Measurements from ENCODE around the gene LBHD2.

The LBHD2 gene

DNA sequence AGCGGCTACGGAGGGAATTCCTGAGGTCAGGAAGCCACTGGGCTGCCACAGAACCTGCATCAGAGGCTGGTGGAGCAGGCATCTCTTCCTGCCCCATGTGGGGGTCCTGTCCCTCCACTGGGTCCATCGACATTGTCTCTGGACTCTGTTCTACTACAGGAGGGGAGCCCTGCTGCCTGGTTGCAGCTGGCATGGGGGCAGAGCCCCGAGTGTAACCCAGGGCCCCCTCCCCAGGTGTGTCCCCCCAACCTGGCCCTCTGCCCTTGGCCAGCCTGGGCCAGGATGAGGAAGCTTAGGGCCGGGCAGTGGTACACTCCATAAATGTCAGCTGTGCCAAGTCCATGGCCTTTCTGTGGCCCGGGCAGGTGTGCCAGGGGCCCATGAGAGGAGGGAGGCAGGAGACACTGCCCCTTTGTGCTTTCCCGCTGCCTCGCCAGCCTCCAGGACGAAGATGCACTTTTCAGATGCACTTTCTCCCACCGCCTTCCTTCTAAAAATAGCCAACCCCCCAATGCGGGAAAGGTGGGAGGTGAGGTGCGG is 6.5 kb downstream of the LBHD2 start:
- in situ Hi-C loops (cut with MboI; ENCODE audit: low sequenced_read_pairs): no loop called here

DNA sequence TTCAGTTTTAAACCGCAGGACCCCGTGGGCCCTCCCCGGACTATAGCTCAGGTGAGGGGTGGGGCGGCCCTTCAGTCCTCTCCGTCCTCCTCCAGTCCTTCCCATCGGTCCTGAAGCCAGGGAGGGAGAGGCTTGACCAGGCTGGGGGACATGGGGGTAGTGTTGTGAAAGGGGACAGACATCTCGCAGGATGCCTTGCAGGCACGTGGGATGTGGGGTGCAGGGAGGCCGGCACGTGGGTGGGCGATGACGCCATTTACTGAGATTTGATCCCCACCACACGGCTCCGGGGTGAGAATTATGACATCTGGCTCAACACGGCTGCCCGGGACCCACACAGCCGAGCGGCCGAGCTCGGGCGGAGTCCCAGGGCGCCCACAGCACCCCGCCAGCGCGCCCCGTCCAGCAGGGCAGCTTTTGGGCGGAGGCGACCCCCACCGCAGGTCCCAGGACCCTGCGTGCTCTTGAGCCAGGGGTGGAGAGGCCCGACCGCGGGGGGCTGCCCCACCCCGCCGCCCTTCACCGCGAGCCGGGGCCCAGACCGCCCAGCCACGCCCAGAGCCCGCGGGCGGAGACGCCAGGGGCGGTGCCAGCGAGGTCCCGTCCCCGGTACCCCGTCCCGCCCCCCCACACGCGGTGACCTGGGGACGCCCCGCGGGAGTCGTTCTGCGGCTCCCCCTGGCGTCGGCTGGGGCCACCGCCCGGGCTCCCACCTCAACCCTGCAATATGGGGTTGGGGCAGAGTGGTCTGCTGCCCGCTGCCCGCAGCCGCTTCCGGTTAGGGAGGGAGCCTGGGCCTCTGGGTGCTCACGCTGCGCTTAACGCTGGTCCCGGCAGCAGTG is 7.3 kb downstream of the LBHD2 start:
- in situ Hi-C loops (cut with MboI; ENCODE audit: low sequenced_read_pairs): no loop called here

DNA sequence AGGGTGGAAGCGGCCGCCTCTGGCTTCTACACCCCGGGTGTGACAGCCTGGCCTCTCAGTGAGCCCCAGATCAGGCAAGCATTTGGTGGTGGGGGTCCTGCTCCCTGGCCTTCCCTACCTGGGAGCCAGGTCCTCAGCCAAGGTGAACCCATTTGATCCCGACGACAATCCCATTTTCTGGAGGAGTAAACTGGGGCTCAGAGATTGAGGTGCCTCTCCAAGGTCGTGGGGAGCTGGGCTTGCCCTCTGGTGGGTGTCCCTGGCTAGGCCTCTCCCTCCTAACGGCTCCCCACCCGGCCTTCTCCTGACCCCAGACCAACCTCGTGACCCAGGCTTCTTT is 7.8 kb downstream of the LBHD2 start:
- in situ Hi-C loops (cut with MboI; ENCODE audit: low sequenced_read_pairs): no loop called here

DNA sequence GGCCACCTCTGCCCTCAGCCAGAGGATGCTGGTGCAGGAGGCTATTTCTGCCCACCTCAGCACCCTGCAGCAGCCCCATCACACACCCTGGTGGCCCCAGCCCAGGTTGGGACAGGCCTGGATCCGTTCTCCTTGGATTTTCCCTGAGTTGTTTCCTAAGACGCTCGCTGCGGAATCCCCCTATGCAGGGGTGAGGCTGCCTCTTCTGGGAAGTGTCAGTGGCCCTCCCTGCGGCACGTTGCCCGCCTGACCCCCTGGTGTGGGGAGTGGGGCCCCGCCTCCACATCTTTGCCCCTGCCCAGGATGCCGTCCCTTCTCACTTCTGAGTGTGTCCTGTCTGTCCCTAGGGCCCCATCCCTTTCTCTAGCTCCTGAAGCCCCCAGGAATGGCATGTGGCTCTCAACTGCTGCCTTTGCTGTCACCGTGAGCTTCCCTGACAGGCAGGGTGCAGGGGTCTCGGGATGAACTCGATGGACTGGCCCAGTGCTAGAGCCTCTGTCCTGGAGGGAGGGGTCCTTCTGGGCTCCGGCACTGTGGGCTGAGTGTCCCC is 9.9 kb downstream of the LBHD2 start:
- in situ Hi-C loops (cut with MboI; ENCODE audit: low sequenced_read_pairs): no loop called here

DNA sequence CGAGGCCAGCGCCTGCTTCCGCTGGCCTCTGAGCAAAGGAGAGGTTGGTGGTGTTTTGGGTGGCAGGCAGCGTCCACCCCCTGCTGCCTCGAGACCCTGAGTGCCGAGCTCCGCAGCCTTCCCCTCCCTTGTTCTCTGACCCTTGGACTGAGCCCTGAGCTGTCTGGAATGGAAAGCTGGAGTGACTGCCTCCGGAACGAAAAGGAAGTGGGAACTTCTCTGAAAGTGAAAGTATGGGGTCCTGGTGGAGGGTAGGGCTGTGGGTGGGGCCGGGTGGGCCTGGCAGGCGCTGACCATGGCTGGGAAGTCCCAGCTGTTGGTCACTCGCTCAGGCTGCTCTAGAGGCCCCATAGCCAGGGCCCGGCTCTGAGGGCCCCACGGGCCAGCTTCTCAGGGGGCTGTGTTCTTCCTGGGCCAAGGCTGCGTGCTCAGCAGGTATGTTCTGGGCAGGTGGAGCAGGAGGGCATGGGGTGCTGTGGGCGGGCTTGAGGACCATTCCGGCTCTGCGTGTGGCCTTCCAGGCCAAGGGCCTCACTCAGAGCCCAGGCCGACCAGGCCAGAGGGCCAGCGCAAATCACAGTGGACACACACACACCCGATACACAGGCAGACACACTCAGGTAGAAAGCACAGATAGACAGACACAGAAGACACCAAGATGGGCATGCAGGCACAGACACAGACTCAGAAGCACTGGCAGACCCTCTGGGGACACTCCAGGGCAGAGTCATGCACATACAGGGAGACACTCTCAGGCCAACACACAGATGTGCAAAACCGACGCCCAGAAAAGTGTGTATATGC is 10.6 kb downstream of the LBHD2 start, which contains the start of gene EXOC3L4:
Gene EXOC3L4 (plus strand): TSS at position 320 of the 804 bp plus-strand sequence. CDS start 5,495 bp downstream, outside the sequence.
- in situ Hi-C loops (cut with MboI; ENCODE audit: low sequenced_read_pairs): no loop called here

DNA sequence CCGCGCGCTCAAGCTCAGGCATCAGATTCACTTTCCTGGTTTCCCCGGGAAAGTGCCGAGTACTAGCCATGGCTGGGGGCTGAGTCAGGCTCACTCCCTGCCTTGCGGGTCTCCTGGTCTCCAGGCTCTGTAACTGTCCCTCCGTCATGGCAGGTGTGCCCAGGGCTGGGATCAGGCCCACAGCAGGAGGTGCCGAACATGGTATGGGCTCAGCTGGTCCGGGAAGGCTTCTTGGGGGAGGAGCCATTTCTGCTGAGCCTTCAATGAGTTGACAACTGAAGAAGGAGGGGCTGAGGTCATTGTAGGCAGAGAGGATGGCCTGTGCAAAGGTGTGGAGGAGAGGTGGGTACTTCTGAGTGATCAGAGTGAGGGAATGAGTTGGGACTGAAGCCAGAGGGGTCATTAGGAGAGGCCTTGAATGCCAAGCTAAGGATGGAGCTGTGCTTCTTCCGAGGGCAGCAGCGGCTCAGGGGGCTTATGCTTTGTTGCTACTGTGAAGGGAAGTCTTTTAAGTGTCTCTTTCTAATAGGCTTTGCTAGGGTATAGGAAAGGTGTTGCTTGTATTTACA is 11.3 kb downstream of the LBHD2 start:
- in situ Hi-C loops (cut with MboI; ENCODE audit: low sequenced_read_pairs): no loop called here

DNA sequence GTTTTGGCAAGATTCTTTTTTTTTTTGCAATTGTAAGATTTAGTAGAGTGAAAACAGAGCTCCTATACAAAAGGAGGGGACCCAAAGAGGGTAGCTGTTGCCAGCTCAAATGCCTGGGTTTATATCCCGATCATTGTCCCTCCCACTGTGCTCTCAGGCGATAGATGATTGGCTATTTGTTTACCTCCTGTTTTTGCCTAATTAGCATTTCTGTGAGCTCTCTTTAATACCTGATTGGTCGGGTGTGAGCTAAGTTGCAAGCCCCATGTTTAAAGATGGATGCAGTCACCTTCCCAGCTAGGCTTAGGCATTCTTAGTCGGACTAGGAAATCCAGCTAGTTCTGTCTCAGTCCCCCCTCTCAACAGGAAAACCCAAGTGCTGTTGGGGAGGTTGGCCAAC is 12.4 kb downstream of the LBHD2 start:
- in situ Hi-C loops (cut with MboI; ENCODE audit: low sequenced_read_pairs): no loop called here

DNA sequence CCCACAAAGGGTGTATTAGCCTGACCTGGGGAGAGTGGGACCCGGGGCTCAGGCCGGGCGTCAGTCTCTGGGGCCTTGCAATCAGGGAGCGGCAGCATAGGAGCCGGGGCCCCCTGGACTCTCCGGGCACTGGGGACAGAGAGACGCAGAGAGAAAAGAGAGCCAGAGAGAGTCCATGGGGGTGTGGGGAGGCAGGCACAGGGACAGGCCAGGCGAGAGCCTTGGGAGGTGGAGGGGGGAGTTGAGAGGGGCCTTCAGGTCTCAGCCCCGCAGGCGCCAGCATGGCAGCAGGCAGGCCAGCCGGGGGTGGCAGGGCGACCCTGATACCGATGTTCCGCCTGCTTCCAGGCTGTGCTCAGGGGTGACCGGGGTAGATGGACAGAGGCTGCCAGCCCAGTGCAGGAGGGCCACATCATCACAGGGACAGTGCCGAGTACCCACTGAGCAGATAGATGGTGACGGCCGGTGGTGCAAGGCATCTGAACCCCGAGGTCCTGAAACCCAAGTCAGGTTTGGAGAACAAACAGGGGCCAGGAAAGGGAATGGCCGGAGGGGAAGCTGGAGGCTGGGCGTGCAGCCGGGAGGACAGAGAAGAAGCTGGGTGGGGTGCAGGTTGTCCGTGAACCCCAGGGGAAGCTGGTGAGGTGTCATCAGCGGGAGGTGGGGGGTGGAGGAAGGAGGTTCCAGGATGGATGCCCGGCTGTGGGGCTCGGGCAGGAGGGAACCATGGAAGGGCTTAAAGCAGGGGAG is 13.4 kb downstream of the LBHD2 start:
- in situ Hi-C loops (cut with MboI; ENCODE audit: low sequenced_read_pairs): no loop called here

DNA sequence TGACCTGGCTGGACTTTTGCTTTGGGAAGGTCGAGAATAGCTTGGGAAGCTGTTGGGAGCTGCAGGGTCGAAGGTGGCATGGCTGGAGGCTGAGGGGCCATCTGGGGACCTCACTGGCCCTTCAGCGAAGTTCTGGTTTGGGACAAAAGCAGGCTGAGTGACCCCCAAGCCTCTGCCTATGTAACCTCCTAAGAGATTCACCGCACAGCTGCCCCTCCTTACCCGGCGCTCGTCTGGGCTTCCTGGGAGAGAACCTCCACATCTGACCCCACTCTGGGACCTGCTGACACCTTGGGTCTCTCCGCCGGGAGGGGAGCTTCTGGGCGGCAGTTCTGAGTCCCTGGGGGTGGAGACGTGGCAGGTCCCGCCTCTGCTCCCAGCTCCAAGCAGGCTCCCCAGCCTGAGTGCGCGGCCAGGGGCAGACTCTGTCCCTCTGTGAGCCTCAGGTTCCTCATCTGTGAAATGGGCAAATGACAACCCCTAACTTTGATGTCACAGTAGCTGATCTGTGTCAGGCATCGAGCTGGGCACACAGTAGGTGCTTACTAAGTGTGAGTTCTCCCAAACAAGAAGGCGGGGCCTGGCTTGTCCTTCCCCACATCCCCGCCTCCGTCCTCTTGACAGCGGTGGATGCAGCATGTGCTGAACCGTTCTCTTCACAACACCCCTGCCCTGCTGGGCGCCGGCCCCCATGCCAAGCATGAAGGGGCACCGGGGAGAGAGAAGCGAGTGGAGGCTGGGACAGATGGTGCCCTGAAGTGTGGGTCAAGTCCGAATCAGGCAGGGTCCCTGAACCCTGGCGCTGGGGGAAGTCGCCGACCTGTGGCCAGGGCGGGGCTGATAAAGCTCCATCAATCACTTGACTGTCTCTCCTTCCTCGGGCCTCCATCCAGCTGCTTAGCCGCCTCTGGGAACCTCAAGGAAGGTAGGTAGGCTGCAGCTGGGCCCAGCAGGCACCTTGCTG is 14.3 kb downstream of the LBHD2 start:
- in situ Hi-C loops (cut with MboI; ENCODE audit: low sequenced_read_pairs): no loop called here

DNA sequence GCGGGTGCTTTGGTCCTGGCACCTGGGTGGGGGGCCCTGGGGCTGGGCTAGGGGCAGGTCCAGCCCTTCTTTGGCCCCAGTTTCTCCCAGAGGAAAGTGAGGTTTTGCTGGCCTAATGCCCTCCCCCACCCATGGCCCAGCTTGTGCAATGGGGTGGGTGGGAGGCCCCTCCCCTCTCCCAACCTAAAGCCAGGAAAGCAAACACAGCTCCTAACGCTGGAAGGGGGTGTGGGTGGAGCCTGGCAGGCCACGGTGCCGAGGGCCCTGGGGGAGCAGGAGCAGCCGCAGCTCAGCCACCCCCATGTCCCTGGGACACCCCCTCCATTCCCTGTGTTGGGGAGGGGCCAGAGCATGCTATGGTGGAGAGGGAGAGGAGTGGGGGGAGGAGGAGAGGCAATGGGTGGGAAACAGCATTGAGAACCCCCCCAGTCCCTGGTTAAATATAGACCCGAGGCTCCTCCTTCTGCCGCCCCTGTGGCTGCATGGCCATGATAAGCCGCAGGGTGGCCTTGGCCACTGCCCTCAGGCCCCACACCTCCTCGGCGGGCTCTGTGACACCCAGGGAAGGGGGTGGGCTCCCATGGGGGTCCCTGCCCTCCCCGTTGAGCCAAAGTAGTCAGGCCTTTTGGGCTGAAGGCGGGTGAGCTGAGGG is 15.2 kb downstream of the LBHD2 start:
- in situ Hi-C loops (cut with MboI; ENCODE audit: low sequenced_read_pairs): no loop called here

DNA sequence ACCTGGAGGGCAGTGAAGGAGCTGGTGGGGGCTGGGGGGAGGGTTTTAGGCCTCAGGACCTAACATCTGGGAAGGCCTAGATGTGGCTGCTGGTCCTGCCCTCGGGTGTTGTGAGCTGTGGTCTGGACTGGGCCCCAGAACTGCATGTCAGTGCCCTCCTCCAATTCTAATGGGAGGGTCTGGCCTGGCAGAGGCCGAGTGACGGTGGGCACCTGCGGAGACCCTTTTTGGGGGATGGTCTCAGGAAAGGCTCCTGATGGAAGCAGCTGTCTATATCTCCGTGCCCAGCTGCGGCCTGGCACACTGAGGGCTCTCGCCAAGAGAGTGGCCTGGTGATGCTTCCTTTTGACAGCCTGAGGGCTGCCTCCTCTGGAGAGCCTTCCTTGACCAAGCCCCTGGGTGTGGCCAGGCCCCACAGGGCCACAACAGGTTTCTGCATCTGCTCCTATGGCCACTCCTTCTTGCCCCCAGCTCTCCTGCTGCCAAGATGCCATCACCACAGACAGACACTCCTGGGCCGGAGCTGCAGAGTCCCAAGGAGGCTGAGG is 15.8 kb downstream of the LBHD2 start:
- in situ Hi-C loops (cut with MboI; ENCODE audit: low sequenced_read_pairs): no loop called here

DNA sequence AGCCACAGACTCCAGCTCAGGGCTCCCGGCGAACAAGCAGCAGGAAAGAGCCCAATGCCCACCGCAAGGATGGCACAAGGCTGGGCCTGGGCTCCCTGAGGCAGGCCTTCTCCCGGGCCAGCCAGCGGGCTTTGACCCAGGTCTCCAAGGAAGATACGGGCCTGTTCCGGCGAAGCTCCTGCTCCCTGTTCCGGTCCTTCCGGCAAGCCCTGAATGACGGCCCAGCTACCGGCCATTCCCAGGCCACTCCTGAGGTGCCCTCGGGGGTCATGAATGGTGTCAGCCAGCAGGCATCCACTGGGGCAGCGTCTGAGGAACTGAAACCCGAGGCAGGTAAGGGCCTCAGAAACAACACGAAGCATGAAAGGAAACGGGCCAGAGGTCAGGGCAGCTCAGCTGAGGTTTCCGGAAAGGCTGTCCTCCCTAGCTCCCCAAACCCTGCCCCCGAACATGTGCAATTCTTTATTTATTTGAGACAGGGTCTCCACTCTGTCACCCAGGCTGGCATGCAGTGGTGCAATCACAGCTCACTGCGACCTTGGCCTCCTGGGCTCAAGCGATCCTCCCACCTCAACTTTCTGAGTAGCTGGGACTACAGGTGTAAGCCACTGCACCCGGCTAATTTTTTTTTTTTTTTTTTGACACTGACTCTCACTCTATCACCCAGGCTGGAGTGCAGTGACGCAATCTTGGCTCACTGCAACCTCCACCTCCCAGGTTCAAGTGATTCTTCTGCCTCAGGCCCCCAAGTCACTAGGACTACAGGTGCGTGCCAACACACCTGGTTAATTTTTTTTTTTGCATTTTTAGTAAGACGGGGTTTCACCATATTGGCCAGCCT is 16.5 kb downstream of the LBHD2 start:
- in situ Hi-C loops (cut with MboI; ENCODE audit: low sequenced_read_pairs): no loop called here

DNA sequence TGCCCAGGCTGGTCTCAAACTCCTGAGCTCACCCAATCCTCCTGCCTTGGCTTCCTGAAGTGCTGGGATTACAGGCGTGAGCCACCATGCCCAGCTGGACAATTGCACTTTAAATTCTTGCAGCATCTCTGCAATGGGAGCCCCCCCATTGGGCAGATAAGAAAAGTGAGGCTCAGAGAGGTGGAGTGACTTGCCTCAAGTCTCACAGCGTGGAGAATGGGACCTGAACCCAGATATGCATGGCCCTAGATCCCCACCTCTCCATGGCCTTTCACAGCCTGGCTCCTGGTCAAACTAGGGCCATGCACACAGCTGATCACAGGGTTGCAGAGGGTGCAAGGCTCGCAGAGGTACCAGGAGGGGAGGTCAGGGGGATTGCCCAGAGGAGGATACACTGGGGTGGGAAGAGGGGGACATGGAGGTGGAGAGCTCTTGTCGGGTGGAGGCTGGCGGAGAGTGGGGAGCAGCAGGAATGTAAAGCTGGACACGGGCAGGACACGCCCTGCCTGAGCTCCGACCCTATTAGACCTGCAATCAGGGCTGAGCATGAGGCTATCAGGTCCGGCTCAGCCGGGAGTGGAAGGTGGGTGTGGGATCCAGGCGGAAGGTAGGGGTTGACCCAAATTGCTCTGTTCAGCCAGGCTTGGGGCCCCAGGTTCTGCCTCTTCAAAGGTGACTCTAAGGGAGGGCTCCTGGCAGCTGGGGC is 17.4 kb downstream of the LBHD2 start:
- in situ Hi-C loops (cut with MboI; ENCODE audit: low sequenced_read_pairs): no loop called here

DNA sequence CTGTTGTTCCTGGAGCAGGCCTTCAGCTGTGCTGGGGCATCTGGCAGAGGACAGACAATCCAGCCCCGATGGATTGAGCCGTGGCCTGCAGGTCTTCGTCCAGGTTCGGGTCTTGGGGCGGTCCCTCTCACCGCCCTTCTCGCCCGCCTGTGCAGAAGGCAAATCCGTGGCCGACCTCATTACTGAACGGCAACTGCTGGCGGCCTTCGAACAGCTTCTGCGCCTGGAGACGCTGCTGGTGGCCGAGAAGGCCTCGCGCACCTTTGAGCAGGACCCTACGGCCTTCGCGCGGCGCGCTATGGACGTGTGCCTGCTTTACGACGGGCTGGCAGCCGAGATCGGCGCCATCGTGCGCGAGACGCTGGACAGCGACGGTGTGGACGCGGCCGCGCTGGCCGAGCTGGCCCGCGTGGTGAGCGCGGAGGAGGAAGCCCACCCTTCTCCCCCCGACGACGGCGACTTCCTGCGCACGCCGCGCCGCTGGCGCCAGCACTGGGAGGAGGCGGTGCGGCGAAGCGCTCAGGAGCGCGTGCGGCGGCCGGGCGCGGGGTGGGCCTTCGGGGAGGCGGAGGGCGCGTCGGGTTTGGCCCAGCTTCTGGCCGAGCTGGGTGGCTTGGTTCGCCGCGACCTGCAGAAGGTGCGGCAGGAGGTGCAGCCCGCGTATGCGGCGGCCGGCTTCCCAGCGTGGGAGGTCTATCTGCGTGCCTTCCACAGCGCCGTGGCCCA is 18.1 kb downstream of the LBHD2 start:
- in situ Hi-C loops (cut with MboI; ENCODE audit: low sequenced_read_pairs): no loop called here

DNA sequence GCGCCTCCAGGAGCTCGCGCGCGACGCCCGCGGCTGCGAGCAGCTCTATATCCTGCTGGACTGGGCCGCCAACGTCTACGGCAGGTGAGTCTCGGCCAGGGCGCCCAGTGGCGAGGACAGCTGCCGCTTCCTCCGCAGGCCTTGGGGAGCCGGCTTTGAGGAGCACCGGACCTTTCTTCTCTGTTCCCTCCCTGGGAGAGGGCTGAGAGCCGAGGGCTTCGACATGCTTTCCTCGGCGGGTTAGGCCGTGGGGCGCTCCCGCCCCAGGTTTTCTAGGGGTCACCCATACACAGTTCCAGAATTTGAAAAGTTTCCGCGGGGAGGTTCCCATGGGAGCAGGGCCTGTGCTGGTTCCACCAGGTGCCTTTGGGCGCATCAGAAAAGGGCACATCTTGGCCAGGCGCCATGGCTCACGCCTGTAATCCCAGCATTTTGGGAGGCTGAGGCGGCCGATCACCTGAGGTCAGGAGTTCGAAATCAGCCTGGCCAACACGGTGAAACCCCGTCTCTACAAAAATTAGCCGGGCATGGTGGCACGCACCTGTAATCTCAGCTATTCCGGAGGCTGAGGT is 18.8 kb downstream of the LBHD2 start:
- in situ Hi-C loops (cut with MboI; ENCODE audit: low sequenced_read_pairs): no loop called here

Measured in hTERT RPE-1 (cell line).